Fibroblast of skin of right biceps (primary cell): ENCODE results near the gene NPNT.
"Not testable (repeated sequence)": the region's sequence is repeated elsewhere in the genome, so short reads cannot be mapped to it uniquely, and the experiment has no call there.

ENCODE experiments used
- DNase-seq: peaks from one replicate; pipeline ENCODE4 v3.0.0-alpha.2; 2013

Gene NPNT, protein sequence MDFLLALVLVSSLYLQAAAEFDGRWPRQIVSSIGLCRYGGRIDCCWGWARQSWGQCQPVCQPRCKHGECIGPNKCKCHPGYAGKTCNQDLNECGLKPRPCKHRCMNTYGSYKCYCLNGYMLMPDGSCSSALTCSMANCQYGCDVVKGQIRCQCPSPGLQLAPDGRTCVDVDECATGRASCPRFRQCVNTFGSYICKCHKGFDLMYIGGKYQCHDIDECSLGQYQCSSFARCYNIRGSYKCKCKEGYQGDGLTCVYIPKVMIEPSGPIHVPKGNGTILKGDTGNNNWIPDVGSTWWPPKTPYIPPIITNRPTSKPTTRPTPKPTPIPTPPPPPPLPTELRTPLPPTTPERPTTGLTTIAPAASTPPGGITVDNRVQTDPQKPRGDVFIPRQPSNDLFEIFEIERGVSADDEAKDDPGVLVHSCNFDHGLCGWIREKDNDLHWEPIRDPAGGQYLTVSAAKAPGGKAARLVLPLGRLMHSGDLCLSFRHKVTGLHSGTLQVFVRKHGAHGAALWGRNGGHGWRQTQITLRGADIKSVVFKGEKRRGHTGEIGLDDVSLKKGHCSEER

DNA sequence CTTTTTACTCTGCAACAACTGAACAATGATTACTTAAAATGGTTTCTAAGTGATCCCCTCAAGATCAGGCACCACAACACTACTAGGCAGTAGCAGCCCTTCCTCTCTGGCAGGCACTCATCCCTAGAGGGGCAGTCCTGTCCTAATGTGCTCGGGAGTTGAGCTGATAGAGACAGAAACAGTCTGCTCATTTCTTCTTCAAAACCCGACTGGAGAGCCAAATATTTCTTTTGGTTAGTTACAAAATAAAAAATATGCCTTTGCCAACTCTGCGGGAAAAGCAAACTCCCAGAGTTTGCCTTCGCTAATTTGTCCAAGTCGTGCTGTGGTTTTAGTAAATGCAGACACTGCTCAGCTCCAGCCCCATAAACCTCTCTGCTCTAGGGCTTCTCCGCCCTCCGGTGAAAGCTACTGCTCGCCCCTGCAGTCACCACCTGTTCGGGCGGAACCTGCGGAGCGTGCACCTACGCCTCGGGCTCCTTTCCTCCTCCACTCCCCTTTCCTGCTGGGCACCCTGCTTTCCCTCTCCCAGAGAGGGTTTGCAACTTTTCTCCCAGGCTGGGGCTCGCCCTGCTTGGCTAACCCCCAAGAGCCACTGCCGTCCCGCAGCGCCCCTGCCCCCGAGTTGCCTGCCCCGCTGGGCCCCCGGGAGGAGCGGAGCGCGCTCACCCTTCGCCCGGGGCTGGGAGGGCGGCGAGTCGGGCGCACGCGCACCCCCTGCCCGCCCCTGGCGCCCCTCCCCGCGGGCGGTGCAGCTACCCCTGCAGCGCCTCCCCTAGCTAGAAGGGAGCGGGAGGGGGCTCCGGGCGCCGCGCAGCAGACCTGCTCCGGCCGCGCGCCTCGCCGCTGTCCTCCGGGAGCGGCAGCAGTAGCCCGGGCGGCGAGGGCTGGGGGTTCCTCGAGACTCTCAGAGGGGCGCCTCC, at the start of gene NPNT:
Gene NPNT (plus strand): TSS at position 812 of the 923 bp plus-strand sequence. CDS start 182 bp downstream, outside the sequence.
- no peak for DNase-seq

DNA sequence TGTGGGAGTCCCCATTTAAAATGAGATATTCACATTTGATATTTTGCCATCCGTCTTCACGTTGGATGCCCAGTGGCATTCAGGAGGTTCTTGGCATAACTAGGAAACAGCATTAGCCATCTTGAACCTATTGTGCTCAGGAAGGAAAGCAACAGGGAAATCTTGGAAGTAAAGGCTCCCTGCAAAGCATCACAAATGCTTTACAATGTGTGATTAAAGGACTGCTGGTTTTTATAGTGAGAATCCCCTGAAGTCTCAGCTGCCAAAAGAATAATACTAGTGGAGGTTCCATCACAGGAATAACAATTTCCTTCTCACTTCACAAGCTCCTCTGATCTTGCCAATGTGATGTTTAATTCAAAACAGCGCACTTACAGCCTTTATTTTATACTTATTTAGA, 49.7 kb upstream of the NPNT start:
- no peak for DNase-seq

DNA sequence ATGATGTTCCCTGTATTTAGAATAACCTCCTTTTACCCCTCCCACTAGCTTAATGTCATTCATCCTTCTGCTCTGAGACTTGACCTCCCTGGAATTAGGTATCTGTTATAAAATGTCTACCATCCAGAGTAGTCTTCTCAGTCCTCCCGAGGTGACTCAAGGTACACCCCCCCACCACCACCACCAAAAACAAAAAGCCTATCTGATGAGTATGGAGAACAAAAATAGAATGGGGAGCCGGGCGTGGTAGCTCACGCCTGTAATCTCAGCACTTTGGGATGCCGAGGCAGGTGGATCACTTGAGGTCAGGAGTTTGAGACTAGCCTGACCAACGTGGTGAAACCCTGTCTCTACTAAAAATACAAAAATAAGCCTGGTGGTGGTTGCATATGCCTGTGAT, 46.9 kb upstream of the NPNT start:
- DNase-seq, result not testable (repeated sequence)

DNA sequence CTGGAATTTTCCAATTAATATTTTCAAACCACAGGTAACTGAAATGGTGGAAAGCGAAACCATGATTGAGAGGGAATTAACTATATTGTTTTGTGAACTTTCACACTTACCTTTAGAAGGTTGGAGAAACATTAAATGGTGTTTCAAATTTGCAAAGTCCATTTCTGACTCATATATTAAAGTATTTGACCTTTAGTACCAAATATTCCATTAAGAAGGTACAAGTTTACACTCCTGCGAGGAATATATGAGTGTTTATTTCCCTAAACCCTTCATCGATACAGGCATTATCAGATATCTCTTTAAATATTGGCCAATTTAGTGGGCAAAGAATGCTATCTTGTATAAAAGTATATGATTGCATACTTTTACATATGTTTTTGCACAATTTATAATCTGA, 44.1 kb upstream of the NPNT start:
- DNase-seq, result no peak

DNA sequence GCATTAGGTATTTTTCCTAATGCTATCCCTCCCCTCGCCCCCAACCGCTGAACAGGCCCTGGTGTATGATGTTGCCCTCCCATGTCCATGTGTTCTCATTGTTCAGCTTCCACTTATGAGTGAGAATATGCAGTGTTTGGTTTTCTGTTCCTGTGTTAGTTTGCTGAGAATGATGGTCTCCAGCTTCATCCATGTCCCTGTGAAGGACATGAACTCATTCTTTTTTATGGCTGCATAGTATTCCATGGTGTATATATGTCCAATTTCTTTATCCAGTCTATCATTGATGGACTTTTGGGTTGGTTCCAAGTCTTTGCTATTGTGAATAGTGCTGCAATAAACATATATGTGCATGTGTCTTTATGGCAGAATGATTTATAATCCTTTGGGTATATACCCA, 43.0 kb upstream of the NPNT start:
- not testable (repeated sequence) for DNase-seq

DNA sequence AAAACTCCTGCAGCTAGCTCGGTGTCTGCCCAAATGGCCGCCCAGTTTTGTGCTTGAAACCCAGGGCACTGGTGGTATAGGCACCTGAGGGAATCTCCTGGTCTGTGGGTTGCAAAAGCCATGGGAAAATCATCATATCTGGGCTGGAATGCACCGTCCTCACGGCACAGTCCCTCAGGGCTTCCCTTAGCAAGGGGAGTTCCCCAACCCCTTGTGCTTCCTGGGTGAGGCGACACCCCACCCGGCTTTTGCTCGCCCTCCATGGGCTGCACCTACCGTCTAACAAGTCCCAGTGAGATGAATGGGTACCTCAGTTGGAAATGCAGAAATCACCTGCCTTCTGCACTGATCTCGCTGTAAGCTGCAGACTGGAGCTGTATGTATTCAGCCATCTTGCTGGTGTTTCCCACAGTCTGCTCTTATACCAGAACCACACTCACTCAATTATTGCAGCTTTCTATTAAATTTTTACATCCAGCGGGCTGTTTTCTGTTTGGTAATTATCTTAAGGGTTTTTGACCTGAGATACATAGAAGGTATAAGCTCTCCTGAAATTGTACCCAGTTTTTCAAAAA, 36.7 kb upstream of the NPNT start:
- no peak for DNase-seq

DNA sequence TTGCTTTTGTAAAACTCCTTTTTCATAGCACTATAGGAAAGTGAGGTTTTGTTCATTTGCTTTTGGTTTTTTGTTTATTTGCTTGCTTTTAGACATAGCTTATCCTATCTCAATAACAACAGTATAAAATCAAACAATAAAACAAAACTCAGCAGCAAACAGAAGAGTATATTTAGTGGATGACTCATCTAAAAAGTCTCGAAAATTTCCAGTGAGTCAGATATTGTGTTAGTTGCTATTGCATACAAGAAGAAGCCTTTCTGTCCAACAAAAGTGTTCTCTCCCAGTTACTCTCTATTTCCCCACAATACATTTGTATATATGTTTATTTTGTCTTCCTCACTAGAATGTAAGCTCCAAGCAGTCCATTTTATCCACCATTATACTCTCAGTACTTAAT, 36.0 kb upstream of the NPNT start:
- DNase-seq, result peak; percentile 46

DNA sequence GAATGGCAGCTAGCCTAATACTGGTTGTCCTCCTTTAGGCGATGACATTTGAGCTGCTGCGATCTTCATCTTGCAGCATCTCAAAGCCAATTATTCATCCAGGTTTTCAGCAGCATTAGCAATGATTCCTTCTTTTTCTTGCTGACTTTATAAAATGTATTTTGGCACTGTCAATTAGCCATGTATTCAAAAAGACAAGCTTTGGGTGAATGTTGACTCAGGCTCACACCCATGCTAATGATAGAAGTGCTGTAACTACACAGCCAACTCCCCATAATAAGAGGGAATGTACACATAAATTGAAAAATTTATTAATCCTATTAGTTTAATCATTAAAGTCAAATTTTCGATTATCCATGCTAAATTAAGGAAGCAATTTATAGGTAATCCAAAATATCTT, 24.3 kb upstream of the NPNT start:
- DNase-seq, result no peak

DNA sequence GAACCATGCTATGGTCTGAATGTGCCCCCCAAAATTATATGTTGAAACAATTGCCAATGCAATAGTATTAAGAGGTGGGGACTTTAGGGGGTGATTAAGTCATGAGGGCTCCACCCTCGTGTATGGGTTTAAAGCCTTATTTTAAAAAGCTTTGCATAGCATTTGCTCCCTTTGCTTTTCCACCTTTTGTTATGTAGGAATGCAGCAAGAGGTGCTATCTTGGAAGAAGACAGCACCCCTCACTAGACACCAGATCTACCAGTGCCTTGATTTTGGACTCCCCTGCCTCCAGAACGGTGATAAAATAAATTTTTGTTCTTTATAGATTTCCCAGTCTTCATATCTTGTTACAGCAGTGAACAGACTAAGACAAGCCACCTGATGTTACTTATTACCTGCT, 23.3 kb upstream of the NPNT start:
- no peak for DNase-seq

DNA sequence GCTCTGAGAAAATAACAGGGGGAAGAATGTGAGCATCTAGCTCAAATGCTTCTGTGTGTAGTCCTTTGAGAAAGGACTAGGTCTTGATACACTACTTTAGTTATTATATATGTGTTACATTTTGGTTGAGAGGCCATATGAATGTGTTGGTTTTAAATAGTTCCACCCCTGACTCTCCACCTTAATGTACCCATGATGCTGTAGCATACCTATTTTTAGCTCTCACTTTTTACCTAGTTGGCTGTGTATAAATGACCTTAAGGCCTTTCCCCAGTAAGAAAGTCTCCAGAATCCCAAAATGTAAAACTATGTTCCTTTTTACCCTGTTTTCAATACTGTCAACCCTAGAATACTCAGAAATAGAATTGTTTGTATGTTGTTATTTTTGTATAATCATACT, 20.0 kb upstream of the NPNT start:
- no peak for DNase-seq

DNA sequence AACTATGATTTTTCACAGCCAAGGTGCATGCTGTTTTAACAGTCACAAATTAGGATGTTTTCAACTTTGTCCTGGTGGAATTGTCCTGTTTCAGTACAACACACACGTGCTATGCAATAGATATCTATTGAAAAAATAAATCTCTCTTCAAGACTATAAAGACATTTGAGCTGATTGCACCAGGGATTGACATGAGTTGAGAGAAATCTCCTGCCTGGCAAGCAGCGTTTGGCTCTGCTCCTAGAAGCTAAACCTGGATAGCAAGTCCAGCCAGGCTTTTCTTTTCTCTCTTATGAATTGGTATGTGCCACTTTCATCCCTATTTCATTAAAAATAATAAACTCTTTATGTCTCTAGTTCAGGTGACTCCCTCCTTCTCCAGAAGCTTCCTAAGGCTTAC, 16.6 kb upstream of the NPNT start:
- DNase-seq, result no peak

DNA sequence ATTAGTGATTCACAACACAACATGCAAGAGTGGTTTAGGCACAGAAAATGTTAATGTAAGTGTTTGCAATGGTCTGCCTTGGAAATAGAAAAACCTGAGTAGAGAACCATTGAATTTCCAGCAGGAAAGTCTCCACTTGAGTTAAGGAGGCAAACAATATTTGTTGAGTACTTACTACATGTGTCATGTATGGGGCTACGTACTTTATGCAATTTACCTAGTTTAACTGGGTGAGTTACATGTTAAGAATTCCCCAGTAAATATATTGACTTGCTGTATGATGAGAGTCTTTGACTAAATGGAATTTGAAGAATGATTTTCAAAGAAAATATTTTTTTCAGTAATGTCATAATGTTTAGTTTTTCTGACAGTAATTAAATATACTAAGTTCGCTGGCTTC, 7.8 kb upstream of the NPNT start:
- no peak for DNase-seq

DNA sequence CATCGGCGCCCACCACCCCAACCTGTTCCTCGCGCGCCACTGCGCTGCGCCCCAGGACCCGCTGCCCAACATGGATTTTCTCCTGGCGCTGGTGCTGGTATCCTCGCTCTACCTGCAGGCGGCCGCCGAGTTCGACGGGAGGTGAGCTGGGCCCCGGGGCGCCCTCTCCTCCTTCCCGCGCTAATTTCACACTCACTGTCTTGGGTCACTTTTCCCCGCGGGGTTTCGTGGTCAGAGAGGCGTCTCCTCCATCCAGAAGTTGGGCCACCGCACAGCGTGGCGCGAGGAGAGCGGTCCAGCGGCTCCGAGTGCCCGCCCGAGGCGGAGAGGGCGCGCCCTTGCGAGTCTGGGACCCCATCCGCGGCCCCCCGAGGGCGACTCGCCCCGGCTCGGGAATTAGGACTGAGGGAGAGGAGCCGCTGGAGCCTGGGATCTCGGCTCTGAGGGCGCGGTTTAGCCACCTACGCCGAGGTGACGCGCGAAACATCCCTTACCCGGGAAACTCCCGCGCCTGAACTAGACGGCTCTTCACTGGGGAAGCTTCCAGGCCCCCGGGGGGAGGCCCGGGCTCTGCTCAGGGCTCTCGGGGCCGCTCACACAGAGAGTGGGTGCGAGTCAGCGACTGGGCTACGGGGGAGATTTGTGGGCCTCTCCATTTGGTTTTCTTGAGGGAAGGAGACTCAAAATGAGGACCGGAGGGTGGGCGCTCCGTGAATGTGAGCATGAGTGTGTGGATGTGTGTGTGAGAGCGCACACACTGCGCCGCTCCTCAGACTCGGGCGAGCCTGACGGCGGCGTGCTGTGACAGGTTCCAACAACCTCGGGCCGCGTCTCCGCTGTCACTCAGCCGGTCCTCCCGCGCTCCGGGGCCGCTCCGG, 551 bp downstream of the NPNT start:
- no peak for DNase-seq

DNA sequence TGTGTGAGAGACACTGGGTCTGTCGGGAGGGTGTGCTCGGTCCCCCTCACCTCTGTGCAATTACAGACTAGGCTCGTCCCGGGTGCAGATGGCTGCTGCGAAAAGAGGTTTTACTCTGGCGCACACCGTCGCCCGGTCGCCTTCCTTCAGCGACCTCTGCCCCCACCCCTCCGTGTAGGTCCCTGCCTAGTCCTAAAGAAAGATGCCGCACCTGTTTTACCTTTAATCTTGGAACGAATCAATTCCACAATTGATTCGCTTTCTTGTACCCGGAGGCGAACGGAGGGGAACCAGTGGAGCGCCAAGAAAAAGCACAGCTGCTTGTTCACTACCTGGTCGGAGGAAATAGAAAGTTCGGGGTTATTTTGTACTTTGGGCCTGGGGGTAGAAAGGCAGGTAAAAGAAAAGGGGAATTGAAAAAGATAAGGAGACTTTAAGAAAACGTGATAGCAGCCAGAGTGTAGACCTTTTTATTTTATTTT, 1.2 kb downstream of the NPNT start:
- DNase-seq, result no peak

DNA sequence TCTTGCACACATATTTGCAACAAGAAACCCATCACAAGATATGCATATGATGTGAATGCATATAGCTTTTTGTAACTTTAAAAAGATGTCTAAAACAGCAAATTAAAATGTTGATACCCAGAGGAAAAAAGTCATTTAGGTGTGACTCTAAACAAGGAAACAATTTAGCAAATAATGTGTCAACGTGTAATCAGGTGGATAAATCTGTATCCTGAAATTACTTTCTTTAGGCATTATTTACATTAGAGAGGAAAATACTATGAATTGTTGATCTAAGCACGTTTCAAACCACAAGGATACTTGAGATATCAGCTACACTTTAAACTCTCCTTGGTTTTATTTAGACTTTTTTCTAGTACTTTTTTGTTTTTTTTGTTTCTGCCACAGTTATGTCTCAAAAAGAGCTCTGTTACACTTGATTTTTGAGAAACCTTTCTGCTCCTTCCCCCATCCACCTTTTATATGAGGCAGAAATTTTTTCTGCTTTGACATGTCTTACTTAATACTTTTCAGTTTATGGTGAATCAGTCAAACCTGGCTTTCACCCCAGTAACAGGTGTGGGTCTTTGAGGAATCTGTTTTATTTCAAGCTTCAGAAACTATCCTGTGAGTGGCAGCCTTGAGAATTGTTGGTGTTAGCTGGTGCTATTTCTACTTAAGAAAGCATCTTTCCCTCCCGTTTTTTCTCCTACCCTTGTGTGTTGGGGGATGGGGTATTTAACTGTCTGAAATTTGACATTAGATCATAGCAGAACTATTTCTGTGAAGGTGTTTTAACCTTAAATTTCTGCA, 1.9 kb downstream of the NPNT start:
- DNase-seq, result no peak

DNA sequence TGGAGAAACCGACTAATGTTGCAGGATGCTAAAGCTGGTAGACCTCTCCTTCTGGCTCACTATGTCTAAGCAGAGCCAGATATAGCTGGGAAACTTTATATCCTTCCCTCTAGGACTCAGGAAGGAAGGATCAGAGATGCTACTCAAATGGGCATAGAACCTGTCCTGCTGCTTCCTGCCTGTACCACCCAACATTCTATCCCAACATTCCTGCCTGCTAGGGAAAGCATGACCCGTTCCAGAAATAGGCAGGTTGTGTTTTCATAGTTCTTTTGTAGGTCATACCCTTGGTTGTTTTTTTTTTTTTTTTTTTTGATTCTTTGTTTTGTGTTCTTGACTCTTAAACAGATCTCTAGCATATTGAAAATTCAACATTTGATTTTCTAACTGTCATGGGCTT, 5.3 kb downstream of the NPNT start:
- DNase-seq, result no peak

DNA sequence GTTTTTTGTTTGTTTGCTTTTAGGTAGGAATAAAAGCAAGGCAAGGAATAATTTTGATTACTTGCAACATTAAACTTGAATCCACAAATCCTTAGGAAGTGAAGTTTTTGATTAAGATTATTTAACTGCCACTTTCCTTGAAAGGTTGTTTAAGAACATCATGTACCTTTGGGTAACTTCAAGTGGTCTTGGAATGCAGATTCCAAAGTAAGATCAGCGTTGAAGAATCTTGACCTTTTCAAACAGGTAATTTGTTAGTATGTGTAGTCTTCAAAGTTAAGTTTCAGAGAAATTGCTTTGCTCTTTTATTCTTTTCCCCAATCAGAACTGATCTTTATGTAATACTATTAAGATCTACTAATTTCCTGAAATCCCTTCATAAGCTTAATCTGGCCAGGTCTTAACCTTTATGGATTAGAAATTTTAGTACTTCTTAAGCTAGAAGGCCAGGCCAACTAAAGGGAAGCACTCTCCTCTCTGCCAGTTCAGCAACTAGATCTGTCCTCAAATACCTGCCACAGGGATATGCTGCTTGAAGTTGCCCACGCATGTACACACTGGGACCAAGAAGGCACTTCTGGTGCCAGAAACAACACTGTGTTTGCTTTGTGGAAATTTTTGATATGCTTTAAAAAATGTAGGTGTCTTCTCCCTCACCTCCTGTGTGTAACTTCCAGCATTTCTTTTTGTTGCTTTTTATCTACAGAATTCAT, 7.4 kb downstream of the NPNT start:
- DNase-seq, result no peak

DNA sequence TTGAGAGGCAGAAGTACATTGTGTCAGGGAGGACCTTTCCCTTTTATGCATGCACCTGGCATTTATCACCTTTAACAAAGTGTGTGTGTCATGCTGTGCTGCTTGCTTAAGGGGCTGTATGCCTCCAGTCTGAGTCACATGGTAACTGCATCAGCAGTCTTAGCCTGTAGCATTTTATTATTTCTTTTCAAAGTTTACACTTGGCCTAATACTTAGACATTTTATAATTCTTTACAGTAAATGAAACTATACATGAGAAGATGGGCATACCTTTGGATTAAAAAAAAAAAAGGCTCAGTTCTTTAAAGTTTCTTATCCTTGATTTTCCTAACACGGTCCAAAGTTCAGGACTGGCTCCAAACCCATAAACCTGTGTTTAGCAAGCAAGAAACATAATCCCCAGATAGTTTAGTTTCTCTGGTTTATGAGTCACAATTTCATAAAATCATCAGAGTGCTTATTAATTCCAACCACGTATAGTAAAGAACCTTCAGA, 14.6 kb downstream of the NPNT start:
- DNase-seq, result no peak

DNA sequence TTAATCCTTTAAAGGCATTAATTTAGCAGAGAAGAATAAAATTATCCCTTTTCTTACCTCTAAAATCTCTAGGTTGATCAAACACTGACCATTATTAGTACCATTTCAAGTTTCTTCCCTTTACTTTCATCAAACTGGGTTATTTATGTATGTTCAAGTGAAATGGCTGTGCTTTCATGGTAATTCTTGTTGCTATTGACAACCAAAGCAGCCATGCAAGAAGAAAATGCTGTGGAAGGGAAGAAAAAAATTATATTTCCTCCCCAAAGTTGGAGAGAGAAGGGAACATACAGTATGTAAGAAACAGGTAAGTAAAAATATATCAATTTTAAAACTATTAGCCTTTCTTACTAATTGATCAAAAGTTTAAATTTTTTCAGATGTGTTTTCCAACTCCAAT, 16.2 kb downstream of the NPNT start:
- DNase-seq, result no peak

DNA sequence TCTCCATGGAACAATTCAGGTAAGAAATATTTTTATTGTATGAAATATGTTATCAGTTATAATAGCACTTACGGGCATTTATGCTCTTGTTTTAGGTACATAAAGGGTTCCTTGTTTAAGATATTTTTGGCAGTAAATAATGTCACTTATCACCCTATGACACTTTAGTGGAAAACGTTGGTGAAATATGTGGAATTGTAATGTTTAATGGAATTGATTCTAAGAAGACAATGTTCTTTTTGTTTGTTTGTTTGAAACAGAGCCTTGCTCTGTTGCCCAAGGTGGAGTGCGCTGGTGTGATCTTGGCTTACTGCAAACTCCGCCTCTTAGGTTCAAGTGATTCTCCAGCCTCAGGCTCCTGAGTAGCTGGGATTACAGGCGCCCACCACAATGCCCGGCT, 17.4 kb downstream of the NPNT start:
- DNase-seq, result no peak
